ENCODE measurements around the gene GCGR.

GRCh38 chr17:81849457-81849856, 45.5 kb downstream of the GCGR start:
- TF ChIP-seq POLR2A (IDR thresholded peaks at IDR 0.05; ENCODE audit: low read length) = no peak
- no peak for TF ChIP-seq GATA1 (IDR thresholded peaks at IDR 0.05; ENCODE audit: low read depth, low read length)
